GM12873 (cell line): ENCODE measurements around the gene PLEKHM3.

Experiments
- CTCF ChIP-seq: IDR thresholded peaks from 2 replicates; pipeline ENCODE4 v1.5.1; 2012; ENCODE audit warnings: low read depth, mild to moderate bottlenecking, moderate library complexity, low read length, control low read depth; ENCODE audit not compliant: insufficient read depth; ENCODE audit errors: missing control alignments

PLEKHM3 gene

GRCh38 chr2:207914716-207915115 is 110.6 kb downstream of the PLEKHM3 start:
- TF ChIP-seq CTCF: no peak

GRCh38 chr2:207913772-207914358 is 111.5 kb downstream of the PLEKHM3 start:
- TF ChIP-seq CTCF: no peak

GRCh38 chr2:207911856-207912255 is 113.5 kb downstream of the PLEKHM3 start:
- no peak for TF ChIP-seq CTCF

- no peak for TF ChIP-seq CTCF
These were observed 114.1 kb downstream of the PLEKHM3 start for GRCh38 chr2:207911215-207911614.

- no peak for TF ChIP-seq CTCF
These were observed 119.8 kb downstream of the PLEKHM3 start for GRCh38 chr2:207905546-207905945.

- no peak for TF ChIP-seq CTCF
These were observed 122.1 kb downstream of the PLEKHM3 start for GRCh38 chr2:207903236-207903635.

- TF ChIP-seq CTCF: no peak
These were observed 122.5 kb downstream of the PLEKHM3 start for GRCh38 chr2:207902821-207903220.
